PC-3 (cell line): ENCODE measurements around the gene QPCT.

Experiments used
- EZH2 ChIP-seq: fragments of 300-600 bp; sonication (generic); IDR thresholded peaks from one replicate; pipeline ENCODE4 v1.6.1; 2017; ENCODE audit warnings: antibody characterized with exemption, mild to moderate bottlenecking, low read length; ENCODE audit not compliant: unreplicated experiment
- TF ChIP-seq, protein P1 (sequence below): fragments of 300-600 bp; sonication (generic); conservative IDR thresholded peaks from 2 replicates; pipeline ENCODE4 v1.5.1; 2017; ENCODE audit warnings: antibody characterized with exemption, low read depth, mild to moderate bottlenecking, low read length

DNA sequence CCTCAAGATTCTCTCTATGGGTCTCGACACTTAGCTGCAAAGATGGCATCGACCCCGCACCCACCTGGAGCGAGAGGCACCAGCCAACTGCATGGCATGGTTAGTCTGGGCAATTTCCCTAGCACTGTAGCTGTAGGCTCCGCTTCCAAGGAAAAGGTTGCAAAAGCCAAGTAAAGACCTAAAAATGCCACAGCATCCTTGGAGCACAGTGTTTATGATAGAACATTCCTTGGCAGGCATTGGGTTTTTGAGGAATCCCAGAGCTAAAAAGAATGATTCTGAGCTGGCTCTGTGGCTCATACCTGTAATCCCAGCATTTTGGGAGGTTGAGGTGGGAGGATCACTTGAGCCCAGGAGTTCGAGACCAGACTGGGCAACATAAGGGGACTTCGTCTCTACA, 22.9 kb downstream of the QPCT start:
- TF ChIP-seq, protein P1, sequence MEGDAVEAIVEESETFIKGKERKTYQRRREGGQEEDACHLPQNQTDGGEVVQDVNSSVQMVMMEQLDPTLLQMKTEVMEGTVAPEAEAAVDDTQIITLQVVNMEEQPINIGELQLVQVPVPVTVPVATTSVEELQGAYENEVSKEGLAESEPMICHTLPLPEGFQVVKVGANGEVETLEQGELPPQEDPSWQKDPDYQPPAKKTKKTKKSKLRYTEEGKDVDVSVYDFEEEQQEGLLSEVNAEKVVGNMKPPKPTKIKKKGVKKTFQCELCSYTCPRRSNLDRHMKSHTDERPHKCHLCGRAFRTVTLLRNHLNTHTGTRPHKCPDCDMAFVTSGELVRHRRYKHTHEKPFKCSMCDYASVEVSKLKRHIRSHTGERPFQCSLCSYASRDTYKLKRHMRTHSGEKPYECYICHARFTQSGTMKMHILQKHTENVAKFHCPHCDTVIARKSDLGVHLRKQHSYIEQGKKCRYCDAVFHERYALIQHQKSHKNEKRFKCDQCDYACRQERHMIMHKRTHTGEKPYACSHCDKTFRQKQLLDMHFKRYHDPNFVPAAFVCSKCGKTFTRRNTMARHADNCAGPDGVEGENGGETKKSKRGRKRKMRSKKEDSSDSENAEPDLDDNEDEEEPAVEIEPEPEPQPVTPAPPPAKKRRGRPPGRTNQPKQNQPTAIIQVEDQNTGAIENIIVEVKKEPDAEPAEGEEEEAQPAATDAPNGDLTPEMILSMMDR, result no peak
- no peak for TF ChIP-seq EZH2
